PC-3 (cell line): ENCODE measurements around the gene MYO7A. TPM values are rescaled to one million over a fixed set of nuclear protein-coding genes. Genes with fewer than 3 reads are reported as not detected.

Source experiments
- ATAC-seq: fragments of 200-7000 bp; cut with Tn5 transposase; 2 replicates; pipeline ENCODE4 v1.9.1; 2020; ENCODE audit warnings: mild to moderate bottlenecking, moderate library complexity
- BruUV-seq: library from RNA; stranded (reverse); fragments of 400-500 nt; replicated peaks from 2 replicates; lab custom pipeline; 2021; lab: Mats Ljungman, UMichigan
- CTCF ChIA-PET: fragments of 300-600 bp; sonication (Branson Sonifier 250); formaldehyde crosslinking; loops from one replicate; lab custom pipeline; 2022; ENCODE audit warnings: antibody characterized with exemption; lab: Charles Lee
- POLR2A ChIA-PET: fragments of 300-600 bp; sonication (Branson Sonifier 250); formaldehyde crosslinking; loops from one replicate; lab custom pipeline; 2022; ENCODE audit warnings: antibody characterized with exemption; ENCODE audit not compliant: unreplicated experiment; lab: Charles Lee
- DNase-seq: peaks from one replicate; pipeline ENCODE4 v3.0.0-alpha.2; 2015
- H2AFZ ChIP-seq: fragments of 300-600 bp; sonication (generic); 2 replicates; pipeline ENCODE4 v1.6.0; 2016; ENCODE audit warnings: antibody characterized with exemption, low read length
- H3F3A ChIP-seq: fragments of 300-600 bp; sonication (generic); one replicate; pipeline ENCODE4 v1.6.0; 2017; ENCODE audit warnings: antibody characterized with exemption, low read length, control low read depth, mild to moderate bottlenecking; ENCODE audit not compliant: unreplicated experiment
- H3K27ac ChIP-seq: fragments of 300-600 bp; sonication (generic); 2 replicates; pipeline ENCODE4 v1.5.1; 2016; ENCODE audit warnings: mild to moderate bottlenecking, low read length
- H3K27me3 ChIP-seq: fragments of 300-600 bp; sonication (generic); 2 replicates; pipeline ENCODE4 v1.6.1; 2016; ENCODE audit warnings: low read length, mixed read lengths
- H3K36me3 ChIP-seq: fragments of 300-600 bp; sonication (generic); 2 replicates; pipeline ENCODE4 v1.6.1; 2016; ENCODE audit warnings: low read depth, mixed run types, low read length, mixed read lengths
- H3K4me1 ChIP-seq: fragments of 300-600 bp; sonication (generic); 2 replicates; pipeline ENCODE4 v1.5.1; 2016; ENCODE audit warnings: low read length; ENCODE audit not compliant: insufficient read depth
- H3K4me2 ChIP-seq: fragments of 300-600 bp; sonication (generic); 2 replicates; pipeline ENCODE4 v1.6.0; 2016; ENCODE audit warnings: low read length
- H3K4me3 ChIP-seq: fragments of 300-600 bp; sonication (generic); 2 replicates; pipeline ENCODE4 v1.5.1; 2016; ENCODE audit warnings: mild to moderate bottlenecking, low read length, mixed read lengths
- H3K79me2 ChIP-seq: fragments of 300-600 bp; sonication (generic); 2 replicates; pipeline ENCODE4 v1.6.1; 2017; ENCODE audit warnings: low read length, mixed read lengths
- H3K9ac ChIP-seq: fragments of 300-600 bp; sonication (generic); 2 replicates; pipeline ENCODE4 v1.6.0; 2016; ENCODE audit warnings: mild to moderate bottlenecking, low read length
- H3K9me2 ChIP-seq: fragments of 300-600 bp; sonication (generic); replicated peaks from 2 replicates; pipeline ENCODE4 v1.6.1; 2016; ENCODE audit warnings: mixed run types, low read length, mixed read lengths
- H3K9me3 ChIP-seq: fragments of 300-600 bp; sonication (generic); 2 replicates; pipeline ENCODE4 v1.6.1; 2016; ENCODE audit warnings: low read length, mixed read lengths
- H4K20me1 ChIP-seq: fragments of 300-600 bp; sonication (generic); 2 replicates; pipeline ENCODE4 v1.6.1; 2016; ENCODE audit warnings: low read length, mixed read lengths
- CTCF ChIP-seq: fragments of 300-600 bp; sonication (generic); conservative IDR thresholded peaks from 2 replicates; pipeline ENCODE4 v1.5.1; 2017; ENCODE audit warnings: antibody characterized with exemption, low read depth, mild to moderate bottlenecking, low read length
- EZH2 ChIP-seq: fragments of 300-600 bp; sonication (generic); IDR thresholded peaks from one replicate; pipeline ENCODE4 v1.6.1; 2017; ENCODE audit warnings: antibody characterized with exemption, mild to moderate bottlenecking, low read length; ENCODE audit not compliant: unreplicated experiment
- EZH2phosphoT487 ChIP-seq: fragments of 300-600 bp; sonication (generic); IDR thresholded peaks from 2 replicates; pipeline ENCODE4 v1.6.1; 2018; ENCODE audit warnings: mild to moderate bottlenecking, antibody characterized with exemption, low read length, borderline replicate concordance
- intact Hi-C: fragments of 100-400 bp; cut with micrococcal nuclease; formaldehyde crosslinking; loops from 2 replicates; pipeline ENCODE4 v1.9.0; 2023
- total RNA-seq: library from RNA; depleted of rRNA; stranded (reverse); fragments of >200 nt; gene quantifications from 2 replicates; pipeline ENCODE4 v1.2.3, GENCODE V29; 2014

MYO7A gene
- total RNA-seq, 1 experiment from 2014 or later = 0.66 TPM

GRCh38 chr11:77153276-77154185 is 25.5 kb downstream of the MYO7A start:
- Histone ChIP-seq H3K4me1 (no peaks in the 10 kb centered on the region), H3K79me2 (no peaks in the 10 kb centered on the region), H3K9ac (no peak overlapping the region), H2AFZ (no peak overlapping the region), H3K4me2 (no peak overlapping the region), H3K9me3 (no peaks in the 10 kb centered on the region), H3F3A (no peaks in the 10 kb centered on the region), H3K27ac (no peak overlapping the region), H3K9me2 (no peaks in the 10 kb centered on the region), H3K4me3 (no peak overlapping the region), H3K36me3 (no peaks in the 10 kb centered on the region), H3K27me3 (no peaks in the 10 kb centered on the region; the same call in 1 of the 2 replicates), H4K20me1 (no peaks in the 10 kb centered on the region)
- ATAC-seq = no peak
- TF ChIP-seq CTCF (no peak), EZH2phosphoT487 (no peak), EZH2 (no peak)
- BruUV-seq = no TSS peak
- POLR2A ChIA-PET = no interaction called here
- intact Hi-C loops = no loop called here
- CTCF ChIA-PET = no interaction called here
- no peak for DNase-seq

- Histone ChIP-seq H3K36me3 (no peaks in the 10 kb centered on the region), H3K9ac (no peak overlapping the region), H3K4me2 (no peak overlapping the region), H3K9me3 (no peaks in the 10 kb centered on the region), H3K27ac (no peak overlapping the region), H3F3A (no peaks in the 10 kb centered on the region), H3K79me2 (no peaks in the 10 kb centered on the region), H3K4me3 (no peak overlapping the region), H4K20me1 (no peaks in the 10 kb centered on the region), H3K9me2 (no peaks in the 10 kb centered on the region), H3K27me3 (no peaks in the 10 kb centered on the region; the same call in 1 of the 2 replicates), H3K4me1 (no peaks in the 10 kb centered on the region), H2AFZ (no peak overlapping the region)
- TF ChIP-seq EZH2 (no peak), EZH2phosphoT487 (no peak), CTCF (no peak)
- CTCF ChIA-PET = no interaction called here
- ATAC-seq (no peak), DNase-seq (no peak)
- intact Hi-C loops = no loop called here
- POLR2A ChIA-PET = no interaction called here
- BruUV-seq = no TSS peak
These were observed 26.5 kb downstream of the MYO7A start for GRCh38 chr11:77154381-77155081.

GRCh38 chr11:77155082-77155475 is 27.0 kb downstream of the MYO7A start:
- Histone ChIP-seq H4K20me1 (no peaks in the 10 kb centered on the region), H3K9me3 (no peaks in the 10 kb centered on the region), H3K4me1 (no peaks in the 10 kb centered on the region), H3K79me2 (no peaks in the 10 kb centered on the region), H3K9ac (no peak overlapping the region), H3K27me3 (no peaks in the 10 kb centered on the region; the same call in 1 of the 2 replicates), H3K4me2 (no peak overlapping the region), H3K4me3 (no peak overlapping the region), H3K9me2 (no peaks in the 10 kb centered on the region), H3F3A (no peaks in the 10 kb centered on the region), H3K27ac (no peak overlapping the region), H3K36me3 (no peaks in the 10 kb centered on the region), H2AFZ (no peak overlapping the region)
- ATAC-seq = no peak
- CTCF ChIA-PET = no interaction called here
- BruUV-seq = no TSS peak
- no peak for DNase-seq
- TF ChIP-seq EZH2phosphoT487 (no peak), EZH2 (no peak), CTCF (no peak)
- POLR2A ChIA-PET = no interaction called here
- intact Hi-C loops = no loop called here
